ENCODE data around the gene ANXA4. TPM values are rescaled to one million over a fixed set of nuclear protein-coding genes. Genes with fewer than 3 reads are reported as not detected.
"Not testable (repeated sequence)": the region's sequence is repeated elsewhere in the genome, so short reads cannot be mapped to it uniquely, and the experiment has no call there.

The ANXA4 gene
- polyA plus RNA-seq, 1 experiment = 133 TPM

DNA sequence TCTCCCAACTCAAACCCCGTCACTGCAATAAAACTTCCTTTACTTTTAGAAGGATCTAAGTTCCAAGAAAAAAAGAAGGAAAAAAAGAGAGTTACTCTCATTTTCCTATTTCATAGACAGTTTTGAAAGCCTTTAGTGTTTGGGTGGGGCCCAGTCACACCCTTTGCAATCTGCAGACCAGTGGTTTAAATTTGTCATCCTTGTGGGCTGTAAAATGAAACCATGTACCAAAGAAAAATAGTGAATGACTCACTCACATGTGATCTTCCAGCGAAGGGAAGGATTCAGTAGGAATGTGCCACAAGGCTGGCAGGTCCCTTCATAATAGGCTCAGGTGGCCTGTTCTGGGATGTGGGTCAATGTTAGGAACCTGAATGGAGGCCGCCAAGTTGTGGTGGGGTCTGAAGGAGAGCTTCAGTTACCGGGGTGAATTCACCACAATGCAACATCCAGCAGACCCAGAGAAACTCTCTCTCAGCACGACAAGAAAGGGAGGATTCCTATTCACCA lies 28.3 kb downstream of the ANXA4 start:
- no peak overlapping the region for H3K4me3 ChIP-seq (ENCODE audit: low read depth, low read length)
- ChIA-PET POLR2A (no interaction called here), CTCF (interaction anchor here (1.0 kb wide), 1 partner anchor 40 kb away, joined by 3 read pairs; no protein-coding TSS in a partner anchor)
- TF ChIP-seq, protein P1, sequence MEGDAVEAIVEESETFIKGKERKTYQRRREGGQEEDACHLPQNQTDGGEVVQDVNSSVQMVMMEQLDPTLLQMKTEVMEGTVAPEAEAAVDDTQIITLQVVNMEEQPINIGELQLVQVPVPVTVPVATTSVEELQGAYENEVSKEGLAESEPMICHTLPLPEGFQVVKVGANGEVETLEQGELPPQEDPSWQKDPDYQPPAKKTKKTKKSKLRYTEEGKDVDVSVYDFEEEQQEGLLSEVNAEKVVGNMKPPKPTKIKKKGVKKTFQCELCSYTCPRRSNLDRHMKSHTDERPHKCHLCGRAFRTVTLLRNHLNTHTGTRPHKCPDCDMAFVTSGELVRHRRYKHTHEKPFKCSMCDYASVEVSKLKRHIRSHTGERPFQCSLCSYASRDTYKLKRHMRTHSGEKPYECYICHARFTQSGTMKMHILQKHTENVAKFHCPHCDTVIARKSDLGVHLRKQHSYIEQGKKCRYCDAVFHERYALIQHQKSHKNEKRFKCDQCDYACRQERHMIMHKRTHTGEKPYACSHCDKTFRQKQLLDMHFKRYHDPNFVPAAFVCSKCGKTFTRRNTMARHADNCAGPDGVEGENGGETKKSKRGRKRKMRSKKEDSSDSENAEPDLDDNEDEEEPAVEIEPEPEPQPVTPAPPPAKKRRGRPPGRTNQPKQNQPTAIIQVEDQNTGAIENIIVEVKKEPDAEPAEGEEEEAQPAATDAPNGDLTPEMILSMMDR (IDR thresholded peaks at IDR 0.05; ENCODE audit: insufficient read depth, low read depth, low read length) = no peak
- no peaks in the 10 kb centered on the region; the same call in 1 of the 2 replicates for H3K36me3 ChIP-seq (ENCODE audit: control insufficient read depth, insufficient read depth, low read length)
- peak; percentile 82 for DNase-seq (ENCODE audit: low read depth)
- no peaks in the 10 kb centered on the region for H3K27me3 ChIP-seq (ENCODE audit: control insufficient read depth, insufficient read depth, low read length)

DNA sequence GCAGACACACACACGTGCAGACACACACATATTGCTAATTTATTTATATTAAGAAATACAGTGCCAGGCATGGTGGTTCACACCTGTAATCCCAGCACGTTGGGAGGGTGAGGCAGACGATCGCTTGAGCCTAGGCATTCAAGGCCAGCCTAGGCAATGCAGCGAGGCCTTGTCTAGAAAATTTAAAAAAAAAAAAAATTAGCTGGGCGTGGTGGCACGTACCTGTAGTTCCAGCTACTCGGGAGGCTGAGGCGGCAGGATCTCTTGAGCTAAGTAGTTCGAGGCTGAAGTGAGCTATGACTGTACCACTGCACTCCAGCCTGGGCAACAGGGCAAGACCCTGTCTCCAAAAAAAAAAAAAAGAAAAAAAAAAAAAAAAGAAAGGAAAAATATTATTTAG lies 28.8 kb downstream of the ANXA4 start:
- H3K36me3 ChIP-seq (ENCODE audit: control insufficient read depth, insufficient read depth, low read length) = no peaks in the 10 kb centered on the region; the same call in 1 of the 2 replicates
- POLR2A ChIA-PET = no interaction called here
- CTCF ChIA-PET = interaction anchor here (1.0 to 1.5 kb wide), 2 partner anchors 15 to 39 kb away, joined by 3 to 5 read pairs; no protein-coding TSS in a partner anchor
- no peaks in the 10 kb centered on the region for H3K27me3 ChIP-seq (ENCODE audit: control insufficient read depth, insufficient read depth, low read length)
- TF ChIP-seq, protein P1 (IDR thresholded peaks at IDR 0.05; ENCODE audit: insufficient read depth, low read depth, low read length) = no peak
- DNase-seq (ENCODE audit: low read depth) = no peak
- no peak overlapping the region for H3K4me3 ChIP-seq (ENCODE audit: low read depth, low read length)

DNA sequence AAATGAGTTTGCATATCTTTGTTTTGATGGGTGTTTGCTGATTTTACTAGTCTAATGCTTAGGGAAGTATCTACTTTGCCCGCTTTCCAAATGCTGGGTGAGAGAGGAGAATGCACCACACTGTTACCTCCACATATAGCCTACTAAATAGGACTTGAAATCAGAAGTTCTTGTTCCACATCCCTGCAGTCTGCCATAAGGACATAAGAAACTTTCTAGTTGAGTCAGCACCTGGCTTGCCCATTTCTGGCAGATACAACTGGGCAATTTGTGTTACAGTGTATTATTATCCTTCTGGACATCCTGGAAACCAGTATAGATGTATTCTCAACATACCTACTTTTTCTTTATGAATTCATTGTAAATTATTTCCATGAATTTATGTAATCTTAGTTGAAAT lies 29.5 kb downstream of the ANXA4 start:
- POLR2A ChIA-PET = no interaction called here

DNA sequence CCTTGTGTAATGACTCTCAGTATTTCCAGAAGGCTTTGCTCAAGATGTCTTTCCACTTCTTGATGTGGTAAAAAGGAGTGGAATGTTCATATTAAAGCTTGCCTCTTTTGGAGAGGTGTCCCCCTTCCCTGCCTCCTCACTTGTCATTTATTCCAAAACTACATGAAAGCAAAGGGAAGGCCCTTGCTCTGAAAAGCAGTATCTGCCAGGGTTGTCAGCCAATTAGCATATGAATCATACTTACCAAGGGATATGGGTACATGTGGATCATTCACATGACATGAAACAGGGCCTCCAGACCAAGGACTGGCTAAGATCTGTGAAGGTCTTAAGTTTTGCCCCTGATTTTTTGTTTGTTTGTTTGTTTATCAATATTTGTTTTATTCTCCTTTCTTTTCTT lies 31.3 kb downstream of the ANXA4 start:
- ChIA-PET POLR2A (no interaction called here), CTCF (interaction anchor here (1.2 to 2.1 kb wide), 2 partner anchors 39 to 48 kb away, joined by 3 to 7 read pairs; no protein-coding TSS in a partner anchor)
- no peak for DNase-seq (ENCODE audit: low read depth)
- Histone ChIP-seq H3K27me3 (ENCODE audit: control insufficient read depth, insufficient read depth, low read length) (no peaks in the 10 kb centered on the region), H3K36me3 (ENCODE audit: control insufficient read depth, insufficient read depth, low read length) (no peaks in the 10 kb centered on the region; the same call in 1 of the 2 replicates), H3K4me3 (ENCODE audit: low read depth, low read length) (no peak overlapping the region)
- TF ChIP-seq, protein P1 (IDR thresholded peaks at IDR 0.05; ENCODE audit: insufficient read depth, low read depth, low read length) = no peak

More for the DNA sequence above, 29.5 kb downstream of the ANXA4 start:
- no peaks in the 10 kb centered on the region for H3K27me3 ChIP-seq (ENCODE audit: control insufficient read depth, insufficient read depth, low read length)
- no peak for DNase-seq (ENCODE audit: low read depth)
- H3K4me3 ChIP-seq (ENCODE audit: low read depth, low read length) = no peak overlapping the region
- no peaks in the 10 kb centered on the region; the same call in 1 of the 2 replicates for H3K36me3 ChIP-seq (ENCODE audit: control insufficient read depth, insufficient read depth, low read length)
- CTCF ChIA-PET = interaction anchor here (0.7 to 2.1 kb wide), 3 partner anchors 14 to 55 kb away, joined by 3 to 7 read pairs (median 5); no protein-coding TSS in a partner anchor
- TF ChIP-seq, protein P1 (IDR thresholded peaks at IDR 0.05; ENCODE audit: insufficient read depth, low read depth, low read length) = no peak

DNA sequence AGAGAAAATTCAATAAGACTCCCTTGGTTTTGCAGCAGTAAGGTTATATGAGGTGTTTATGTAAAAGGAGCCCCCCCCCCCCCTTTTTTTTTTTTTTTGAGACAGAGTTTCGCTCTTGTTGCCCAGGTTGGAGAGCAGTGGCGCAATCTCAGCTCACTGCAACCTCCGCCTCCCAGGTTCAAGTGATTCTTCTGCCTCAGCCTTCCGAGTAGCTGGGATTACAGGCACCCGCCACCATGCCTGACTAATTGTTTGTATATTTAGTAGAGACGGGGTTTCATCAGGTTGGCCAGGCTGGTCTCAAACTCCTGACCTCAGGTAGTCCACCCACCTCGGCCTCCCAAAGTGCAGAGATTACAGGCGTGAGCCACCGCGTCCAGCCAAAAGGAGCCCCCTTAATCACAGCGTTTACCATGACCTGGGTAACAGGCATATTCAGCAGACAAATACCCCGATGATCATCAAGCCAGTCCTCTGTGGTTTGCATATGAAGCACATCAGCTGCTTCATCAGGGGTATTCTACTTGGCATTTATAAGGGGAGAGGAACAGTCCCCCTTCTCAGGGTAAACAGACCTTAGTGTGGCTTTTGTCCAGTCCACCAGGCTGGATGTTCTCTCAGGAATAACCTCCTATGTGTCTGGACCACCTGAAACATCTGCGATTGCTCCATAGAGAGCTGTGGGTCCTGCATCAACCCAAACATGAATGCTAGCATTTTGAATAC lies 32.5 kb downstream of the ANXA4 start:
- POLR2A ChIA-PET; H3K4me3 ChIP-seq (ENCODE audit: low read depth, low read length); H3K27me3 ChIP-seq (ENCODE audit: control insufficient read depth, insufficient read depth, low read length); H3K36me3 ChIP-seq (ENCODE audit: control insufficient read depth, insufficient read depth, low read length); DNase-seq (ENCODE audit: low read depth): not testable (repeated sequence)
- CTCF ChIA-PET = interaction anchor here (1.0 kb wide), 1 partner anchor 11 kb away, joined by 3 read pairs; no protein-coding TSS in a partner anchor
